Astrocyte (in vitro differentiated cells and primary cell): ENCODE measurements around the gene GAMT. TPM values are rescaled to one million over a fixed set of nuclear protein-coding genes. Genes with fewer than 3 reads are reported as not detected.

Source experiments
- DNase-seq: peaks from one replicate; pipeline ENCODE4 v3.0.0-alpha.2; 2010; ENCODE audit warnings: low read depth
- FAIRE-seq: peaks from 2 replicates; lab custom pipeline; 2011; peaks lifted over from hg19 to GRCh38; lab: Jason Lieb, UNC
- H2AFZ ChIP-seq: 2 replicates; pipeline ENCODE4 v1.6.0; 2012; ENCODE audit warnings: low read depth, low read length, inconsistent platforms
- H3K27ac ChIP-seq: 2 replicates; pipeline ENCODE4 v1.5.1; 2011; ENCODE audit warnings: low read depth, low read length, inconsistent platforms
- H3K27me3 ChIP-seq: 2 replicates; pipeline ENCODE4 v1.6.0; 2011; ENCODE audit warnings: low read length, inconsistent platforms; ENCODE audit not compliant: insufficient read depth
- H3K36me3 ChIP-seq: 2 replicates; pipeline ENCODE4 v1.5.1; 2011; ENCODE audit warnings: low read length, inconsistent platforms; ENCODE audit not compliant: insufficient read depth
- H3K4me1 ChIP-seq: 2 replicates; pipeline ENCODE4 v1.5.1; 2011; ENCODE audit warnings: low read length, inconsistent platforms; ENCODE audit not compliant: insufficient read depth
- H3K4me2 ChIP-seq: 2 replicates; pipeline ENCODE4 v1.6.0; 2012; ENCODE audit warnings: low read length, inconsistent platforms
- H3K4me3 ChIP-seq: 2 replicates; pipeline ENCODE4 v1.5.1; 2011; ENCODE audit warnings: low read depth, mild to moderate bottlenecking, low read length, inconsistent platforms; ENCODE audit not compliant: insufficient read depth
- H3K79me2 ChIP-seq: 2 replicates; pipeline ENCODE4 v1.6.0; 2012; ENCODE audit warnings: mild to moderate bottlenecking, low read length, inconsistent platforms; ENCODE audit not compliant: insufficient read depth
- H3K9ac ChIP-seq: 2 replicates; pipeline ENCODE4 v1.6.0; 2012; ENCODE audit warnings: mild to moderate bottlenecking, low read length, inconsistent platforms
- H3K9me3 ChIP-seq: 2 replicates; pipeline ENCODE4 v1.5.1; 2012; ENCODE audit warnings: low read depth, mild to moderate bottlenecking, low read length, inconsistent platforms; ENCODE audit not compliant: insufficient read depth
- H4K20me1 ChIP-seq: 2 replicates; pipeline ENCODE4 v1.6.0; 2012; ENCODE audit warnings: low read length, inconsistent platforms; ENCODE audit not compliant: insufficient read depth
- H3K27ac Mint-ChIP-seq: one replicate; pipeline ENCODE4 v1.8.0; 2021; ENCODE audit warnings: mild to moderate bottlenecking, mixed read lengths; ENCODE audit not compliant: unreplicated experiment
- H3K27me3 Mint-ChIP-seq: one replicate; pipeline ENCODE4 v1.8.0; 2021; ENCODE audit warnings: low read depth, mixed read lengths; ENCODE audit not compliant: unreplicated experiment
- H3K36me3 Mint-ChIP-seq: one replicate; pipeline ENCODE4 v1.8.0; 2021; ENCODE audit warnings: low read depth, mixed read lengths; ENCODE audit not compliant: unreplicated experiment
- H3K4me1 Mint-ChIP-seq: one replicate; pipeline ENCODE4 v1.8.0; 2021; ENCODE audit warnings: low read depth, mixed read lengths; ENCODE audit not compliant: unreplicated experiment
- H3K4me3 Mint-ChIP-seq: one replicate; pipeline ENCODE4 v1.8.0; 2021; ENCODE audit warnings: mild to moderate bottlenecking, moderate library complexity, mixed read lengths; ENCODE audit not compliant: unreplicated experiment
- H3K9me3 Mint-ChIP-seq: one replicate; pipeline ENCODE4 v1.8.0; 2021; ENCODE audit warnings: mild to moderate bottlenecking, mixed read lengths; ENCODE audit not compliant: unreplicated experiment
- CTCF ChIP-seq: IDR thresholded peaks from 2 replicates; pipeline ENCODE4 v1.5.1; 2011; ENCODE audit warnings: low read depth, mild to moderate bottlenecking, inconsistent platforms, low read length, moderate library complexity; ENCODE audit not compliant: insufficient read depth
- EZH2 ChIP-seq: IDR thresholded peaks from 2 replicates; pipeline ENCODE4 v1.6.1; 2012; ENCODE audit warnings: mild to moderate bottlenecking, low read length, inconsistent platforms; ENCODE audit not compliant: insufficient read depth
- total RNA-seq: library from RNA; stranded (reverse); gene quantifications from 2 replicates; pipeline ENCODE4 v1.2.1, GENCODE V29; 2021

Gene GAMT
- total RNA-seq, 1 donor from 2014 or later: 35.9 TPM

- Mint-ChIP-seq H3K36me3 (peaks cover 11% of the 10 kb centered on the region), H3K27me3 (no peaks in the 10 kb centered on the region), H3K9me3 (no peaks in the 10 kb centered on the region), H3K27ac (peak overlapping the region; percentile 96), H3K4me3 (peak overlapping the region; percentile 95), H3K4me1 (peaks cover 10% of the 10 kb centered on the region)
- Histone ChIP-seq H4K20me1 (peaks cover 68% of the 10 kb centered on the region), H3K27me3 (no peaks in the 10 kb centered on the region), H2AFZ (no peak overlapping the region), H3K9ac (peak overlapping the region; percentile 32), H3K4me1 (peaks cover 14% of the 10 kb centered on the region), H3K27ac (no peak overlapping the region), H3K36me3 (peaks cover 22% of the 10 kb centered on the region), H3K9me3 (no peaks in the 10 kb centered on the region), H3K4me3 (no peak overlapping the region), H3K4me2 (peak overlapping the region; percentile 37), H3K79me2 (peaks cover 46% of the 10 kb centered on the region)
- TF ChIP-seq EZH2 (no peak), CTCF (no peak)
- DNase-seq (no peak), FAIRE-seq (no peak)
These were observed 36.3 kb upstream of the GAMT start for GRCh38 chr19:1437609-1438008.

- Histone ChIP-seq H3K79me2 (peaks cover 36% of the 10 kb centered on the region), H3K36me3 (peaks cover 7% of the 10 kb centered on the region), H3K4me1 (peaks cover 14% of the 10 kb centered on the region), H3K4me2 (no peak overlapping the region), H3K27ac (no peak overlapping the region), H4K20me1 (peaks cover 55% of the 10 kb centered on the region), H3K9me3 (no peaks in the 10 kb centered on the region), H2AFZ (no peak overlapping the region), H3K9ac (no peak overlapping the region), H3K4me3 (no peak overlapping the region), H3K27me3 (no peaks in the 10 kb centered on the region)
- DNase-seq (no peak), FAIRE-seq (no peak)
- Mint-ChIP-seq H3K27me3 (no peaks in the 10 kb centered on the region), H3K36me3 (peaks cover 9% of the 10 kb centered on the region), H3K27ac (peak overlapping the region; percentile 26), H3K9me3 (no peaks in the 10 kb centered on the region), H3K4me3 (no peak overlapping the region), H3K4me1 (peaks cover 2% of the 10 kb centered on the region)
- TF ChIP-seq EZH2: no peak
- TF ChIP-seq CTCF: no peak
These were observed 34.1 kb upstream of the GAMT start for GRCh38 chr19:1435378-1435989.

- FAIRE-seq: no peak
- Histone ChIP-seq H3K27me3 (no peaks in the 10 kb centered on the region), H3K9me3 (no peaks in the 10 kb centered on the region), H3K9ac (no peak overlapping the region), H3K36me3 (peaks cover 5% of the 10 kb centered on the region), H3K79me2 (peaks cover 34% of the 10 kb centered on the region), H3K4me1 (peaks cover 5% of the 10 kb centered on the region), H2AFZ (no peak overlapping the region), H3K27ac (no peak overlapping the region), H3K4me3 (no peak overlapping the region), H4K20me1 (peaks cover 46% of the 10 kb centered on the region), H3K4me2 (no peak overlapping the region)
- TF ChIP-seq CTCF: no peak
- no peak for TF ChIP-seq EZH2
- Mint-ChIP-seq H3K27ac (no peak overlapping the region), H3K9me3 (no peaks in the 10 kb centered on the region), H3K4me1 (no peaks in the 10 kb centered on the region), H3K4me3 (no peak overlapping the region), H3K27me3 (no peaks in the 10 kb centered on the region), H3K36me3 (peaks cover 5% of the 10 kb centered on the region)
- DNase-seq: no peak
These were observed 33.3 kb upstream of the GAMT start for GRCh38 chr19:1434577-1435060.
